Endothelial cell of umbilical vein (primary cell): Measurements from ENCODE around the gene ANO4. TPM values are rescaled to one million over a fixed set of nuclear protein-coding genes. Genes with fewer than 3 reads are reported as not detected.

Source experiments
- BruUV-seq: library from RNA; stranded (reverse); fragments of 400-500 nt; replicated peaks from 2 replicates; lab custom pipeline; 2021; lab: Mats Ljungman, UMichigan
- CTCF ChIA-PET: fragments of 300-600, 350-600 bp; sonication (Branson Sonifier 250); formaldehyde crosslinking; loops from one replicate; lab custom pipeline; 2021; ENCODE audit warnings: antibody characterized with exemption, inconsistent platforms; lab: Charles Lee
- POLR2A ChIA-PET: fragments of 300-600, 350-600 bp; sonication (Branson Sonifier 250); formaldehyde crosslinking; loops from one replicate; lab custom pipeline; 2021; ENCODE audit warnings: antibody characterized with exemption, inconsistent platforms; lab: Charles Lee
- DNase-seq: peaks from one replicate; pipeline ENCODE4 v3.0.0-alpha.2; 2011; ENCODE audit warnings: low read depth, low spot score
- FAIRE-seq: peaks from 2 replicates; lab custom pipeline; 2011; peaks lifted over from hg19 to GRCh38; lab: Jason Lieb, UNC
- H2AFZ ChIP-seq: 2 replicates; pipeline ENCODE4 v1.6.0; 2012; ENCODE audit warnings: low read depth, low read length, control low read depth, inconsistent platforms
- H3K27ac ChIP-seq: 2 replicates; pipeline ENCODE4 v1.5.1; 2011; ENCODE audit warnings: low read depth, mild to moderate bottlenecking, control low read depth, low read length, moderate library complexity; ENCODE audit not compliant: insufficient read depth
- H3K27me3 ChIP-seq, 2 experiments: 2 replicates each; pipeline versions ENCODE4 v1.6.0 to v1.6.1; 2011; ENCODE audit warnings: low read length in 2 of 2, mixed read lengths in 1 of 2; ENCODE audit not compliant: control insufficient read depth in 2 of 2, insufficient read depth in 2 of 2
- H3K36me3 ChIP-seq, 2 experiments: 2 replicates in 1 of 2; 3 replicates in 1 of 2; pipeline ENCODE4 v1.5.1; 2011; ENCODE audit warnings: low read length in 2 of 2, mild to moderate bottlenecking in 1 of 2, moderate library complexity in 1 of 2; ENCODE audit not compliant: control insufficient read depth in 2 of 2, insufficient read depth in 2 of 2; ENCODE audit errors: extremely low read depth in 1 of 2
- H3K4me1 ChIP-seq: 3 replicates; pipeline ENCODE4 v1.5.1; 2011; ENCODE audit warnings: mild to moderate bottlenecking, low read length; ENCODE audit not compliant: control insufficient read depth, insufficient read depth; ENCODE audit errors: extremely low read depth
- H3K4me2 ChIP-seq: 2 replicates; pipeline ENCODE4 v1.6.1; 2011; ENCODE audit warnings: low read length, control low read depth, mixed read lengths; ENCODE audit not compliant: insufficient read depth
- H3K4me3 ChIP-seq, 3 experiments: fragments of 200-600 bp in 1 of 3; sonication (generic), shearing (Covaris generic) in 1 of 3; replicated peaks in 1 of 3; 2 replicates each; pipeline ENCODE4 v1.5.1; 2011 to 2016; ENCODE audit warnings: control low read depth in 3 of 3, low read length in 3 of 3, mild to moderate bottlenecking in 2 of 3, inconsistent platforms in 1 of 3, low read depth in 1 of 3, moderate library complexity in 1 of 3; ENCODE audit not compliant: insufficient read depth in 1 of 3
- H3K79me2 ChIP-seq: 2 replicates; pipeline ENCODE4 v1.6.0; 2012; ENCODE audit warnings: low read length, inconsistent platforms; ENCODE audit not compliant: control insufficient read depth, insufficient read depth
- H3K9ac ChIP-seq: replicated peaks from 2 replicates; pipeline ENCODE3; 2011; ENCODE audit warnings: low read length, control low read depth; ENCODE audit not compliant: insufficient read depth; ENCODE audit errors: extremely low read depth
- H3K9me1 ChIP-seq: replicated peaks from 3 replicates; pipeline ENCODE4 v1.6.0; 2011; ENCODE audit warnings: mild to moderate bottlenecking, low read length; ENCODE audit not compliant: control insufficient read depth, insufficient read depth; ENCODE audit errors: extremely low read depth
- H3K9me3 ChIP-seq: replicated peaks from 2 replicates; pipeline ENCODE4 v1.5.1; 2012; ENCODE audit warnings: low read length, inconsistent platforms; ENCODE audit not compliant: control insufficient read depth, insufficient read depth
- H4K20me1 ChIP-seq: replicated peaks from 2 replicates; pipeline ENCODE3; 2011; ENCODE audit warnings: mild to moderate bottlenecking, low read length; ENCODE audit not compliant: control insufficient read depth, insufficient read depth; ENCODE audit errors: extremely low read depth
- EZH2 ChIP-seq: IDR thresholded peaks from 2 replicates; pipeline ENCODE4 v1.6.1; 2012; ENCODE audit warnings: borderline replicate concordance, low read depth, mild to moderate bottlenecking, moderate library complexity, low read length, inconsistent platforms; ENCODE audit not compliant: severe bottlenecking
- FOS ChIP-seq: IDR thresholded peaks from 2 replicates; pipeline ENCODE4 v1.6.1; 2011; ENCODE audit warnings: mild to moderate bottlenecking, low read length, moderate library complexity, borderline replicate concordance; ENCODE audit not compliant: insufficient read depth
- GATA2 ChIP-seq: IDR thresholded peaks from 2 replicates; pipeline ENCODE4 v1.7.0; 2011; ENCODE audit warnings: low read depth, mild to moderate bottlenecking, moderate library complexity, mixed read lengths, low read length; ENCODE audit not compliant: insufficient read length, insufficient read depth
- JUN ChIP-seq: IDR thresholded peaks from 2 replicates; pipeline ENCODE4 v1.6.1; 2011; ENCODE audit warnings: borderline replicate concordance, low read depth; ENCODE audit not compliant: insufficient read length, insufficient read depth
- MYC ChIP-seq: IDR thresholded peaks from one replicate; pipeline ENCODE4 v1.6.1; 2011; ENCODE audit warnings: mild to moderate bottlenecking, low read depth, low read length
- POLR2A ChIP-seq: IDR thresholded peaks from 2 replicates; pipeline ENCODE4 v1.6.1; 2012; ENCODE audit warnings: low read depth, mild to moderate bottlenecking, control low read depth, low read length
- POLR2AphosphoS5 ChIP-seq: IDR thresholded peaks from 2 replicates; pipeline ENCODE4 v1.6.1; 2012; ENCODE audit warnings: low read depth, mild to moderate bottlenecking, control low read depth, low read length, moderate library complexity; ENCODE audit not compliant: insufficient read depth
- dilution Hi-C: fragments of 300-500 bp; cut with MboI; formaldehyde crosslinking; loops from one replicate; pipeline ENCODE4 v1.15.0; 2019; ENCODE audit warnings: low sequenced_read_pairs; ENCODE audit not compliant: extremely low pct_ligation_motif_present
- intact Hi-C: fragments of 100-400 bp; cut with micrococcal nuclease; formaldehyde crosslinking; loops from one replicate; pipeline ENCODE4 v1.10.0; 2022
- polyA plus RNA-seq, 4 experiments: library from polyadenylated mRNA; depleted of rRNA in 3 of 4; stranded (reverse) in 3 of 4; unstranded in 1 of 4; fragments of >200 nt; gene quantifications; 2 replicates each; pipeline versions ENCODE4 v1.2.1 to v1.2.3, GENCODE V29; 2011 to 2012; ENCODE audit warnings: missing spikeins in 1 of 4
- total RNA-seq: library from RNA; stranded (reverse); gene quantifications from 2 replicates; pipeline ENCODE4 v1.2.3, GENCODE V29; 2021
- TF ChIP-seq, protein P1 (sequence below), 2 donors: IDR thresholded peaks; 1 replicate in 1 of 2; 2 replicates in 1 of 2; pipeline ENCODE4 v1.5.1; 2011; ENCODE audit warnings: low read length in 2 of 2, mild to moderate bottlenecking in 2 of 2, moderate library complexity in 2 of 2, control low read depth in 1 of 2, inconsistent platforms in 1 of 2, low read depth in 1 of 2; ENCODE audit not compliant: insufficient read depth in 1 of 2; ENCODE audit errors: extremely low read depth in 1 of 2
- TF ChIP-seq, protein P2 (sequence below): IDR thresholded peaks from 2 replicates; pipeline ENCODE4 v1.6.1; 2011; ENCODE audit not compliant: insufficient read depth, insufficient read length

The ANO4 gene
- total and polyA plus RNA-seq, 2 donors (not counting 3 experiments of a cell fraction or from before 2014, with no cell fraction given), result 0.25 TPM; not detected in 1

DNA sequence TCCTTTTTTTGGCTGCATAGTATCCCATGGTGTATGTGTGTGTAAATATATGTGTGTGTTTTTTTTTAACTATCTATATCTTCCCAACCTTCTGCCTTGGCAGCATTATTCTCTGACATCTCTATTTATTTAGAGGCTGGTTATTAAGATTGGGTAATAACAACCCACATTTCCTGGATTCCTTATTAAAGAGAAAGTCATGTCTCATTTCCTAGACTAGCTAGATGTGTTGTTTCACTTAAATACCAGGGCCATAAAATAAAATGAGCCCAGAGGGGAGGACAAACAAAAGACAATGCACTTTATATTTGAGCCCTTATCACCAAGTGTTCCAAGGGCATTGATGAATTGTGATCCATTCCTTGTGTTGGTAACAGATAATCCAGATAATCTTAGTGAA is 246.4 kb downstream of the ANO4 start:
- dilution Hi-C loops (no loop called here), intact Hi-C loops (no loop called here)
- TF ChIP-seq POLR2AphosphoS5, result no peak
- TF ChIP-seq EZH2, result no peak
- DNase-seq (peak; percentile 21), FAIRE-seq (no peak)
- Histone ChIP-seq H3K4me1 (no peaks in the 10 kb centered on the region), H3K36me3 (no peaks in the 10 kb centered on the region), H3K9me1 (no peaks in the 10 kb centered on the region), H3K4me3 (no peak overlapping the region), H3K9ac (no peak overlapping the region), H4K20me1 (no peaks in the 10 kb centered on the region), H3K27me3 (no peaks in the 10 kb centered on the region), H2AFZ (no peak overlapping the region), H3K79me2 (no peaks in the 10 kb centered on the region), H3K27ac (no peak overlapping the region), H3K4me2 (no peak overlapping the region), H3K9me3 (no peaks in the 10 kb centered on the region)
- POLR2A ChIA-PET, result no interaction called here
- CTCF ChIA-PET, result no interaction called here
- no TSS peak for BruUV-seq

DNA sequence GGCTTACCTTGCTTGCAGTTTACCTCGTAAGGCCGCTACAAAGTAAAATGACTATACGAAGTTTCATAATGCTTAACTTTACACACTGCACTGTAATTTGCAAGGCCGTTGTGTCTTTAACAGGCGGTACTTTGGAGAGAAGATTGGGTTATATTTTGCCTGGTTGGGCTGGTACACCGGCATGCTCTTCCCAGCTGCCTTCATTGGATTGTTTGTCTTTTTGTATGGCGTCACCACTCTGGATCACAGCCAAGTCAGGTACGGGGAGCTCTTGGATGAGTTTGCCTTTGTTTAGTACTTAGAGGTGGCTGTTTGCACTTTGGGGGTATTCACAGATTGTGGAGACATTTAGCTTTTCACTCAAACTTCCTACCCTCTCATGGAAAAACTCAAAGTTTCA is 247.6 kb downstream of the ANO4 start:
- ChIA-PET POLR2A (no interaction called here), CTCF (no interaction called here)
- Histone ChIP-seq H3K79me2 (no peaks in the 10 kb centered on the region), H3K27ac (no peak overlapping the region), H3K36me3 (no peaks in the 10 kb centered on the region), H4K20me1 (no peaks in the 10 kb centered on the region), H3K9ac (no peak overlapping the region), H3K4me1 (no peaks in the 10 kb centered on the region), H3K9me3 (no peaks in the 10 kb centered on the region), H3K27me3 (no peaks in the 10 kb centered on the region), H3K4me2 (no peak overlapping the region), H2AFZ (no peak overlapping the region), H3K4me3 (no peak overlapping the region), H3K9me1 (no peaks in the 10 kb centered on the region)
- intact Hi-C loops (no loop called here), dilution Hi-C loops (no loop called here)
- BruUV-seq, result no TSS peak
- TF ChIP-seq POLR2AphosphoS5, result no peak
- no peak for TF ChIP-seq EZH2
- no peak for TF ChIP-seq GATA2
- TF ChIP-seq, protein P1, sequence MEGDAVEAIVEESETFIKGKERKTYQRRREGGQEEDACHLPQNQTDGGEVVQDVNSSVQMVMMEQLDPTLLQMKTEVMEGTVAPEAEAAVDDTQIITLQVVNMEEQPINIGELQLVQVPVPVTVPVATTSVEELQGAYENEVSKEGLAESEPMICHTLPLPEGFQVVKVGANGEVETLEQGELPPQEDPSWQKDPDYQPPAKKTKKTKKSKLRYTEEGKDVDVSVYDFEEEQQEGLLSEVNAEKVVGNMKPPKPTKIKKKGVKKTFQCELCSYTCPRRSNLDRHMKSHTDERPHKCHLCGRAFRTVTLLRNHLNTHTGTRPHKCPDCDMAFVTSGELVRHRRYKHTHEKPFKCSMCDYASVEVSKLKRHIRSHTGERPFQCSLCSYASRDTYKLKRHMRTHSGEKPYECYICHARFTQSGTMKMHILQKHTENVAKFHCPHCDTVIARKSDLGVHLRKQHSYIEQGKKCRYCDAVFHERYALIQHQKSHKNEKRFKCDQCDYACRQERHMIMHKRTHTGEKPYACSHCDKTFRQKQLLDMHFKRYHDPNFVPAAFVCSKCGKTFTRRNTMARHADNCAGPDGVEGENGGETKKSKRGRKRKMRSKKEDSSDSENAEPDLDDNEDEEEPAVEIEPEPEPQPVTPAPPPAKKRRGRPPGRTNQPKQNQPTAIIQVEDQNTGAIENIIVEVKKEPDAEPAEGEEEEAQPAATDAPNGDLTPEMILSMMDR (IDR thresholded peaks at IDR 0.05; ENCODE audit: extremely low read depth in 1 of 2, insufficient read depth in 1 of 2, low read depth in 1 of 2, low read length in 2 of 2), result no peak
- TF ChIP-seq MYC, result no peak
- no peak for TF ChIP-seq JUN
- TF ChIP-seq FOS, result no peak
- TF ChIP-seq, protein P2, sequence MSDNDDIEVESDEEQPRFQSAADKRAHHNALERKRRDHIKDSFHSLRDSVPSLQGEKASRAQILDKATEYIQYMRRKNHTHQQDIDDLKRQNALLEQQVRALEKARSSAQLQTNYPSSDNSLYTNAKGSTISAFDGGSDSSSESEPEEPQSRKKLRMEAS, result no peak
- no peak for TF ChIP-seq POLR2A
- no peak for FAIRE-seq
- no peak for DNase-seq
